ENCODE data around the gene CCDC6.

- TF ChIP-seq, protein P1, sequence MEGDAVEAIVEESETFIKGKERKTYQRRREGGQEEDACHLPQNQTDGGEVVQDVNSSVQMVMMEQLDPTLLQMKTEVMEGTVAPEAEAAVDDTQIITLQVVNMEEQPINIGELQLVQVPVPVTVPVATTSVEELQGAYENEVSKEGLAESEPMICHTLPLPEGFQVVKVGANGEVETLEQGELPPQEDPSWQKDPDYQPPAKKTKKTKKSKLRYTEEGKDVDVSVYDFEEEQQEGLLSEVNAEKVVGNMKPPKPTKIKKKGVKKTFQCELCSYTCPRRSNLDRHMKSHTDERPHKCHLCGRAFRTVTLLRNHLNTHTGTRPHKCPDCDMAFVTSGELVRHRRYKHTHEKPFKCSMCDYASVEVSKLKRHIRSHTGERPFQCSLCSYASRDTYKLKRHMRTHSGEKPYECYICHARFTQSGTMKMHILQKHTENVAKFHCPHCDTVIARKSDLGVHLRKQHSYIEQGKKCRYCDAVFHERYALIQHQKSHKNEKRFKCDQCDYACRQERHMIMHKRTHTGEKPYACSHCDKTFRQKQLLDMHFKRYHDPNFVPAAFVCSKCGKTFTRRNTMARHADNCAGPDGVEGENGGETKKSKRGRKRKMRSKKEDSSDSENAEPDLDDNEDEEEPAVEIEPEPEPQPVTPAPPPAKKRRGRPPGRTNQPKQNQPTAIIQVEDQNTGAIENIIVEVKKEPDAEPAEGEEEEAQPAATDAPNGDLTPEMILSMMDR (IDR thresholded peaks at IDR 0.05) = no peak
- TF ChIP-seq POLR2A (IDR thresholded peaks at IDR 0.05) = no peak
These were observed 131.9 kb downstream of the CCDC6 start for GRCh38 chr10:59774451-59774850.
